Neural progenitor cell (in vitro differentiated cells): ENCODE results near the gene HNRNPK. TPM values are rescaled to one million over a fixed set of nuclear protein-coding genes. Genes with fewer than 3 reads are reported as not detected.

ENCODE experiments used
- DNase-seq: peaks from one replicate; pipeline ENCODE4 v3.0.0-alpha.2; 2016; ENCODE audit warnings: low spot score
- H2AFZ ChIP-seq: fragments of 200-600 bp; sonication (generic); replicated peaks from 2 replicates; pipeline ENCODE4 v1.6.1; 2016; ENCODE audit warnings: antibody characterized with exemption
- H3F3A ChIP-seq: fragments of 200-600 bp; sonication (generic); 2 replicates; pipeline ENCODE4 v1.6.1; 2016; ENCODE audit warnings: antibody characterized with exemption, low read depth
- H3K27ac ChIP-seq: fragments of 200-600 bp; sonication (generic); 2 replicates; pipeline ENCODE4 v1.5.1; 2016; ENCODE audit warnings: mild to moderate bottlenecking
- H3K27me3 ChIP-seq: fragments of 200-600 bp; sonication (generic); 2 replicates; pipeline ENCODE4 v1.6.1; 2016; ENCODE audit warnings: mild to moderate bottlenecking, moderate library complexity
- H3K36me3 ChIP-seq: fragments of 200-600 bp; sonication (generic); 2 replicates; pipeline ENCODE4 v1.5.1; 2016
- H3K4me1 ChIP-seq: fragments of 200-600 bp; sonication (generic); 2 replicates; pipeline ENCODE4 v1.6.1; 2016; ENCODE audit warnings: mixed run types
- H3K4me2 ChIP-seq: fragments of 200-600 bp; sonication (generic); 2 replicates; pipeline ENCODE4 v1.6.1; 2016
- H3K4me3 ChIP-seq: fragments of 200-600 bp; sonication (generic); 2 replicates; pipeline ENCODE4 v1.5.1; 2016
- H3K79me2 ChIP-seq: fragments of 200-600 bp; sonication (generic); 2 replicates; pipeline ENCODE4 v1.6.1; 2016; ENCODE audit warnings: low read depth
- H3K9ac ChIP-seq: fragments of 200-600 bp; sonication (generic); 2 replicates; pipeline ENCODE4 v1.6.1; 2016
- H3K9me3 ChIP-seq: fragments of 200-600 bp; sonication (generic); 2 replicates; pipeline ENCODE4 v1.5.1; 2016; ENCODE audit warnings: low read depth
- H4K20me1 ChIP-seq: fragments of 200-600 bp; sonication (generic); 2 replicates; pipeline ENCODE4 v1.6.1; 2016; ENCODE audit warnings: low read depth
- H3K27ac Mint-ChIP-seq: 3 replicates; pipeline ENCODE4 v1.8.0; 2021; ENCODE audit warnings: mixed read lengths
- H3K27me3 Mint-ChIP-seq: 2 replicates; pipeline ENCODE4 v1.8.0; 2022; ENCODE audit warnings: low read depth, mild to moderate bottlenecking, inconsistent platforms, moderate library complexity, mixed read lengths; ENCODE audit not compliant: insufficient read depth
- H3K36me3 Mint-ChIP-seq: 3 replicates; pipeline ENCODE4 v1.8.0; 2021; ENCODE audit warnings: mixed read lengths
- H3K4me1 Mint-ChIP-seq: 3 replicates; pipeline ENCODE4 v1.8.0; 2021; ENCODE audit warnings: mixed read lengths
- H3K4me3 Mint-ChIP-seq: 3 replicates; pipeline ENCODE4 v1.8.0; 2021; ENCODE audit warnings: mild to moderate bottlenecking, moderate library complexity, mixed read lengths
- H3K9me3 Mint-ChIP-seq: 3 replicates; pipeline ENCODE4 v1.8.0; 2020; ENCODE audit warnings: mixed read lengths
- CTCF ChIP-seq: fragments of 200-600 bp; sonication (generic); IDR thresholded peaks from 2 replicates; pipeline ENCODE4 v1.5.1; 2017; ENCODE audit warnings: antibody characterized with exemption, mild to moderate bottlenecking
- EZH2 ChIP-seq: fragments of 200-600 bp; sonication (generic); IDR thresholded peaks from 2 replicates; pipeline ENCODE4 v1.6.1; 2017; ENCODE audit warnings: antibody characterized with exemption, mild to moderate bottlenecking, moderate library complexity
- EZH2phosphoT487 ChIP-seq: fragments of 200-600 bp; sonication (generic); IDR thresholded peaks from 2 replicates; pipeline ENCODE4 v1.6.1; 2017; ENCODE audit warnings: antibody characterized with exemption
- total RNA-seq: library from RNA; depleted of rRNA; stranded (reverse); fragments of >200 nt; gene quantifications from 2 replicates; pipeline ENCODE4 v1.2.3, GENCODE V29; 2015; ENCODE audit warnings: low replicate concordance

Gene HNRNPK
- total RNA-seq, 1 donor from 2014 or later, result 1,406 TPM

- Histone ChIP-seq H3K4me1 (peaks cover 36% of the 10 kb centered on the region), H3K9ac (peak overlapping the region; percentile 99), H3K79me2 (peaks cover 94% of the 10 kb centered on the region), H3F3A (peaks cover 36% of the 10 kb centered on the region), H3K36me3 (peaks cover 37% of the 10 kb centered on the region), H3K4me2 (peak overlapping the region; percentile 95), H3K27ac (peak overlapping the region; percentile 98), H4K20me1 (peaks cover 68% of the 10 kb centered on the region), H3K27me3 (no peaks in the 10 kb centered on the region), H2AFZ (no peak overlapping the region), H3K4me3 (peak overlapping the region; percentile 94), H3K9me3 (no peaks in the 10 kb centered on the region)
- no peaks in the 10 kb centered on the region for H3K9me3 Mint-ChIP-seq
- peaks cover 38% of the 10 kb centered on the region for H3K36me3 Mint-ChIP-seq
- H3K4me1 Mint-ChIP-seq, result peaks cover 44% of the 10 kb centered on the region
- peak; percentile 90 for DNase-seq
- peak overlapping the region; percentile 97 for H3K4me3 Mint-ChIP-seq
- peak overlapping the region; percentile 92 for H3K27ac Mint-ChIP-seq
- peaks cover 13% of the 10 kb centered on the region for H3K27me3 Mint-ChIP-seq
- TF ChIP-seq EZH2 (no peak), CTCF (no peak), EZH2phosphoT487 (no peak)
These were observed 813 bp downstream of the HNRNPK start for GRCh38 chr9:83978992-83979811.

- no peaks in the 10 kb centered on the region for H3K27me3 ChIP-seq
- peak overlapping the region; percentile 99 for H3K9ac ChIP-seq
These were observed 2.8 kb downstream of the HNRNPK start for GRCh38 chr9:83977196-83977595.

GRCh38 chr9:83976372-83976771 is 3.6 kb downstream of the HNRNPK start:
- Histone ChIP-seq H3K36me3 (peaks cover 64% of the 10 kb centered on the region), H3F3A (peaks cover 64% of the 10 kb centered on the region), H3K4me3 (peak overlapping the region; percentile 94), H4K20me1 (peaks cover 81% of the 10 kb centered on the region), H3K79me2 (peaks cover 94% of the 10 kb centered on the region), H3K27ac (peak overlapping the region; percentile 20), H3K9ac (no peak overlapping the region), H3K4me2 (peak overlapping the region; percentile 95), H2AFZ (no peak overlapping the region), H3K27me3 (no peaks in the 10 kb centered on the region), H3K9me3 (no peaks in the 10 kb centered on the region), H3K4me1 (peaks cover 23% of the 10 kb centered on the region)
- DNase-seq, result no peak
- H3K27me3 Mint-ChIP-seq, result peaks cover 10% of the 10 kb centered on the region
- H3K36me3 Mint-ChIP-seq, result peaks cover 55% of the 10 kb centered on the region
- H3K4me3 Mint-ChIP-seq, result peak overlapping the region; percentile 23
- no peak for TF ChIP-seq EZH2
- TF ChIP-seq EZH2phosphoT487, result no peak
- no peak for TF ChIP-seq CTCF
- no peaks in the 10 kb centered on the region for H3K9me3 Mint-ChIP-seq
- H3K27ac Mint-ChIP-seq, result no peak overlapping the region
- H3K4me1 Mint-ChIP-seq, result peaks cover 26% of the 10 kb centered on the region

More at GRCh38 chr9:83977196-83977595, 2.8 kb downstream of the HNRNPK start:
- Histone ChIP-seq H4K20me1 (peaks cover 78% of the 10 kb centered on the region), H2AFZ (no peak overlapping the region), H3K27ac (no peak overlapping the region), H3K4me1 (peaks cover 23% of the 10 kb centered on the region), H3K4me3 (peak overlapping the region; percentile 94), H3K79me2 (peaks cover 94% of the 10 kb centered on the region), H3K36me3 (peaks cover 56% of the 10 kb centered on the region), H3K9me3 (no peaks in the 10 kb centered on the region), H3K4me2 (peak overlapping the region; percentile 95), H3F3A (peaks cover 56% of the 10 kb centered on the region)
- DNase-seq, result no peak
- peaks cover 47% of the 10 kb centered on the region for H3K36me3 Mint-ChIP-seq
- peaks cover 13% of the 10 kb centered on the region for H3K27me3 Mint-ChIP-seq
- H3K4me3 Mint-ChIP-seq, result peak overlapping the region; percentile 97
- no peaks in the 10 kb centered on the region for H3K9me3 Mint-ChIP-seq
- TF ChIP-seq EZH2 (no peak), CTCF (no peak), EZH2phosphoT487 (no peak)
- H3K4me1 Mint-ChIP-seq, result peaks cover 32% of the 10 kb centered on the region
- H3K27ac Mint-ChIP-seq, result no peak overlapping the region
